ENCODE measurements around the gene ZNF281. TPM values are rescaled to one million over a fixed set of nuclear protein-coding genes. Genes with fewer than 3 reads are reported as not detected.
A peak's percentile ranks its signal among the peaks of the same experiment; 100 is the strongest.

ZNF281 gene
- total and polyA plus RNA-seq, 2 of the 4 experiments (the other 2 are of a cell fraction) = 7.0 to 37.5 TPM

DNA sequence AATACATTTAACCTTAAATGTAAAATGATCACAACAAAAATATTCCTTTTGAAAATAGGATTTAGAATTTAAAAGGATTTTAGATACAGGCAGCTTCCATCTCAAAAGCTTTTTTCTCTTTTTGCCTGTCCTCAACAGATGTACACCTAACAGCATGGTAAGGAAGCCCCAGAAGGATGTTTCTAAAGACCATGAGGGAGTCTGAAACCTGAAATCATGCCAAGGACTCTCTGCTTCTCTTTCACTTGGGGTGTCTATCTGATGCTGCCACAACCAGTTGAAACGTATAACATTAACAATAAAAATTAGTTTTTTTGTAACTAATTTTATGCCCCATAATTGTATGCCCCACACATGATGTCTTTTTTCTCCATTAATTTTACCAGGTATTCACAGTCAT, 5.4 kb upstream of the ZNF281 start:
- Histone ChIP-seq H3K79me1 (ENCODE audit: low read depth in 1 of 2, low read length in 2 of 2) (peaks cover 3 to 9% of the 10 kb centered on the region in 2 experiments; a peak in 2 of 4 replicates), H4K8ac (ENCODE audit: low read depth in 2 of 2, low read length in 2 of 2) (peak overlapping the region in 1 of 2 experiments; percentile 76; a peak in 2 of 4 replicates), H3K27me3 (ENCODE audit: control insufficient read depth, insufficient read depth, low read length) (no peaks in the 10 kb centered on the region), H2BK5ac (ENCODE audit: low read depth, low read length, poor library complexity, severe bottlenecking) (peak overlapping the region; percentile 99), H3K9me3 (ENCODE audit: control insufficient read depth, insufficient read depth, low read length) (no peaks in the 10 kb centered on the region), H3K4me2 (ENCODE audit: low read depth, low read length) (no peak overlapping the region), H3K36me3 (ENCODE audit: control insufficient read depth, insufficient read depth, low read length) (no peaks in the 10 kb centered on the region), H2AK5ac (ENCODE audit: low read depth, low read length) (peak overlapping the region; percentile 80), H3K23ac (ENCODE audit: low read depth, low read length) (peak overlapping the region; percentile 93), H3K56ac (ENCODE audit: extremely low read depth, insufficient read depth, low read length) (peak overlapping the region; percentile 93), H3K9me1 (ENCODE audit: insufficient read depth, low read length) (peaks cover 6% of the 10 kb centered on the region), H3K4me1 (ENCODE audit: control insufficient read depth, insufficient read depth, low read length) (peaks cover 10% of the 10 kb centered on the region; the same call in 1 of the 2 replicates), H2BK120ac (ENCODE audit: low read depth, low read length) (peak overlapping the region; percentile 99), H2AFZ (replicated peaks; ENCODE audit: low read length, poor library complexity) (no peak overlapping the region), H3K14ac (replicated peaks; ENCODE audit: low read depth, low read length) (peak overlapping the region; percentile 99), H3K18ac (ENCODE audit: low read depth, low read length) (peak overlapping the region; percentile 96; the same call in 1 of the 2 replicates), H3K27ac (ENCODE audit: insufficient read depth, low read length) (peak overlapping the region; percentile 77; the same call in 1 of the 2 replicates), H2AK9ac (replicated peaks; ENCODE audit: low read depth, low read length, poor library complexity) (no peak overlapping the region), H3K9ac (ENCODE audit: low read depth, low read length) (peak overlapping the region; percentile 61; the same call in 1 of the 2 replicates), H2BK20ac (ENCODE audit: low read depth, low read length) (peak overlapping the region; percentile 99), H4K91ac (ENCODE audit: insufficient read depth, low read depth, low read length) (peak overlapping the region; percentile 88), H3K4me3 (ENCODE audit: insufficient read depth, low read depth, low read length) (no peak overlapping the region), H3K4ac (ENCODE audit: low read depth, low read length) (peak overlapping the region; percentile 95; the same call in 1 of the 2 replicates), H2BK15ac (ENCODE audit: low read depth, low read length) (peak overlapping the region; percentile 92; the same call in 2 of the 3 replicates), H4K20me1 (ENCODE audit: insufficient read depth, low read length) (no peaks in the 10 kb centered on the region), H4K5ac (ENCODE audit: low read depth, low read length) (peak overlapping the region; percentile 90)
- POLR2A ChIA-PET (ENCODE audit: unreplicated experiment) = no interaction called here
- TF ChIP-seq, protein P1, sequence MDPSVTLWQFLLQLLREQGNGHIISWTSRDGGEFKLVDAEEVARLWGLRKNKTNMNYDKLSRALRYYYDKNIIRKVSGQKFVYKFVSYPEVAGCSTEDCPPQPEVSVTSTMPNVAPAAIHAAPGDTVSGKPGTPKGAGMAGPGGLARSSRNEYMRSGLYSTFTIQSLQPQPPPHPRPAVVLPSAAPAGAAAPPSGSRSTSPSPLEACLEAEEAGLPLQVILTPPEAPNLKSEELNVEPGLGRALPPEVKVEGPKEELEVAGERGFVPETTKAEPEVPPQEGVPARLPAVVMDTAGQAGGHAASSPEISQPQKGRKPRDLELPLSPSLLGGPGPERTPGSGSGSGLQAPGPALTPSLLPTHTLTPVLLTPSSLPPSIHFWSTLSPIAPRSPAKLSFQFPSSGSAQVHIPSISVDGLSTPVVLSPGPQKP (IDR thresholded peaks at IDR 0.05; ENCODE audit: borderline replicate concordance, low read depth, low read length) = no peak
- no peak for TF ChIP-seq POLR2A (IDR thresholded peaks at IDR 0.05; ENCODE audit: low read depth, low read length)
- no peak for TF ChIP-seq FOS (IDR thresholded peaks at IDR 0.05; ENCODE audit: low read depth, low read length)
- TF ChIP-seq, protein P2, sequence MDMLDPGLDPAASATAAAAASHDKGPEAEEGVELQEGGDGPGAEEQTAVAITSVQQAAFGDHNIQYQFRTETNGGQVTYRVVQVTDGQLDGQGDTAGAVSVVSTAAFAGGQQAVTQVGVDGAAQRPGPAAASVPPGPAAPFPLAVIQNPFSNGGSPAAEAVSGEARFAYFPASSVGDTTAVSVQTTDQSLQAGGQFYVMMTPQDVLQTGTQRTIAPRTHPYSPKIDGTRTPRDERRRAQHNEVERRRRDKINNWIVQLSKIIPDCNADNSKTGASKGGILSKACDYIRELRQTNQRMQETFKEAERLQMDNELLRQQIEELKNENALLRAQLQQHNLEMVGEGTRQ (IDR thresholded peaks at IDR 0.05; ENCODE audit: low read depth, low read length) = no peak
- TF ChIP-seq NFE2L2 (IDR thresholded peaks at IDR 0.05; ENCODE audit: low read depth, low read length) = no peak
- TF ChIP-seq CEBPB (IDR thresholded peaks at IDR 0.05; ENCODE audit: low read depth, low read length) = no peak
- TF ChIP-seq BHLHE40 (IDR thresholded peaks at IDR 0.05; ENCODE audit: low read depth, low read length) = no peak
- TF ChIP-seq RAD21 (IDR thresholded peaks at IDR 0.05; ENCODE audit: low read length) = no peak
- TF ChIP-seq, protein P3, sequence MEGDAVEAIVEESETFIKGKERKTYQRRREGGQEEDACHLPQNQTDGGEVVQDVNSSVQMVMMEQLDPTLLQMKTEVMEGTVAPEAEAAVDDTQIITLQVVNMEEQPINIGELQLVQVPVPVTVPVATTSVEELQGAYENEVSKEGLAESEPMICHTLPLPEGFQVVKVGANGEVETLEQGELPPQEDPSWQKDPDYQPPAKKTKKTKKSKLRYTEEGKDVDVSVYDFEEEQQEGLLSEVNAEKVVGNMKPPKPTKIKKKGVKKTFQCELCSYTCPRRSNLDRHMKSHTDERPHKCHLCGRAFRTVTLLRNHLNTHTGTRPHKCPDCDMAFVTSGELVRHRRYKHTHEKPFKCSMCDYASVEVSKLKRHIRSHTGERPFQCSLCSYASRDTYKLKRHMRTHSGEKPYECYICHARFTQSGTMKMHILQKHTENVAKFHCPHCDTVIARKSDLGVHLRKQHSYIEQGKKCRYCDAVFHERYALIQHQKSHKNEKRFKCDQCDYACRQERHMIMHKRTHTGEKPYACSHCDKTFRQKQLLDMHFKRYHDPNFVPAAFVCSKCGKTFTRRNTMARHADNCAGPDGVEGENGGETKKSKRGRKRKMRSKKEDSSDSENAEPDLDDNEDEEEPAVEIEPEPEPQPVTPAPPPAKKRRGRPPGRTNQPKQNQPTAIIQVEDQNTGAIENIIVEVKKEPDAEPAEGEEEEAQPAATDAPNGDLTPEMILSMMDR (conservative IDR thresholded peaks at IDR 0.05; ENCODE audit: low read depth, low read length) = no peak
- no peak for TF ChIP-seq MAZ (IDR thresholded peaks at IDR 0.05; ENCODE audit: borderline replicate concordance, low read depth, low read length)
- TF ChIP-seq SMC3 (IDR thresholded peaks at IDR 0.05; ENCODE audit: low read depth, low read length) = no peak
- TF ChIP-seq RFX5 (IDR thresholded peaks at IDR 0.05; ENCODE audit: low read depth, low read length) = no peak
- TF ChIP-seq MAFK (IDR thresholded peaks at IDR 0.05; ENCODE audit: low read depth, low read length) = no peak
- no peak for TF ChIP-seq MXI1 (IDR thresholded peaks at IDR 0.05; ENCODE audit: borderline replicate concordance, low read depth, low read length)
- no peak for TF ChIP-seq RCOR1 (IDR thresholded peaks at IDR 0.05; ENCODE audit: insufficient replicate concordance, low read length)
- TF ChIP-seq CHD1 (IDR thresholded peaks at IDR 0.05; ENCODE audit: low read depth, low read length) = no peak
- no CpG with 5 or more reads among the region's 1 CpG for WGBS, 2 experiments (ENCODE audit: extremely low coverage in 2 of 2, insufficient read length in 1 of 2)
- BruUV-seq (replicated peaks) = no TSS peak
- dilution Hi-C loops (cut with HindIII; ENCODE audit: low sequenced_read_pairs, unreplicated experiment) (no loop called here), intact Hi-C loops (cut with micrococcal nuclease) (no loop called here), in situ Hi-C loops (cut with MboI; ENCODE audit: low sequenced_read_pairs) (no loop called here)
- CTCF ChIA-PET = interaction anchor here (0.6 kb wide), 1 partner anchor 305 kb away, joined by 3 read pairs; no protein-coding TSS in a partner anchor
- no peak for DNase-seq
- ATAC-seq (ENCODE audit: low read depth) = no peak
